Measurements from ENCODE around the gene ZNF584. TPM values are rescaled to one million over a fixed set of nuclear protein-coding genes. Genes with fewer than 3 reads are reported as not detected.

The ZNF584 gene
- total and polyA plus RNA-seq, 10 of the 15 experiments (the other 5 are each of a cell fraction or from before 2014, with no cell fraction given) = 2.0 to 10.7 (median 6.3) TPM

GRCh38 chr19:58450856-58451357 lies 42.5 kb downstream of the ZNF584 start:
- ChIA-PET SMC1A (ENCODE audit: uncharacterized antibody, unreplicated experiment) (interaction anchor here (0.6 to 1.2 kb wide), 6 partner anchors 10 to 150 kb away, joined by 3 to 5 read pairs (median 3); partner anchors contain the start of genes ZNF132 and ZNF584), CTCF (interaction anchor here (0.7 to 1.1 kb wide), 2 partner anchors 42 to 232 kb away, joined by 3 read pairs; partner anchors contain the start of gene ZNF584), POLR2A (interaction anchor here (0.6 to 1.5 kb wide), 8 partner anchors 10 to 47 kb away, joined by 3 to 7 read pairs (median 3); partner anchors contain the start of genes ZNF132, ZNF324 and ZNF584), RAD21 (ENCODE audit: unreplicated experiment) (interaction anchor here (0.6 to 1.2 kb wide), 5 partner anchors 11 to 93 kb away, joined by 3 to 4 read pairs (median 3); partner anchors contain the start of genes ZNF132 and ZNF497)
- DNase-seq (ENCODE audit: low read depth, low spot score) (no peak), FAIRE-seq (no peak), ATAC-seq (peak; percentile 25)
- Histone ChIP-seq H3K4me2 (ENCODE audit: control insufficient read depth, insufficient read depth) (peak overlapping the region; percentile 100), H3K4me1 (ENCODE audit: control insufficient read depth, insufficient read depth, low read length) (peaks cover 4% of the 10 kb centered on the region; the same call in 1 of the 2 replicates), H3K9me3 (replicated peaks; ENCODE audit: control insufficient read depth, insufficient read depth, low read length) (peaks cover 11% of the 10 kb centered on the region; the same call in 2 of the 3 replicates), H3K9ac (ENCODE audit: control insufficient read depth, insufficient read depth, low read length) (no peak overlapping the region), H3K36me3 (ENCODE audit: control insufficient read depth in 2 of 2, insufficient read depth in 2 of 2, low read length in 1 of 2) (no peaks in the 10 kb centered on the region; a peak in 1 of 4 replicates), H2AFZ (ENCODE audit: control insufficient read depth, low read depth, low read length) (peak overlapping the region; percentile 94), H3K79me2 (ENCODE audit: control insufficient read depth, insufficient read depth, low read length) (no peaks in the 10 kb centered on the region; the same call in 1 of the 2 replicates), H3K4me3 (peak overlapping the region; percentile 82), H4K20me1 (ENCODE audit: control insufficient read depth, insufficient read depth) (no peaks in the 10 kb centered on the region), H3K27ac (ENCODE audit: control insufficient read depth, insufficient read depth) (no peak overlapping the region), H3K27me3 (replicated peaks in 1 of 2; ENCODE audit: control insufficient read depth in 2 of 2, insufficient read depth in 2 of 2, low read length in 1 of 2) (no peaks in the 10 kb centered on the region)
- WGBS (ENCODE audit: insufficient coverage, insufficient replicate concordance, low lambda C conversion rate, missing lambda C conversion rate) = 19% methylated on average over 11 of the region's 11 CpGs
- intact Hi-C loops (cut with micrococcal nuclease; ENCODE audit: unreplicated experiment) (no loop called here), in situ Hi-C loops (cut with MboI) (no loop called here)
- TF ChIP-seq NBN (IDR thresholded peaks at IDR 0.05) (0 out of 2 replicates have a peak, but pooled peaks have one; percentile 23), NKRF (conservative IDR thresholded peaks at IDR 0.05) (no peak), FOXM1 (IDR thresholded peaks at IDR 0.05; ENCODE audit: low read depth, low read length) (no peak), HDGF (IDR thresholded peaks at IDR 0.05) (0 out of 2 replicates have a peak, but pooled peaks have one; percentile 29), EZH2 (IDR thresholded peaks at IDR 0.05; ENCODE audit: borderline replicate concordance, control insufficient read depth, low read depth, low read length) (no peak)
- no TSS peak for BruUV-seq (replicated peaks)
